Fibroblast of villous mesenchyme (primary cell): ENCODE measurements around the gene CAPN1. TPM values are rescaled to one million over a fixed set of nuclear protein-coding genes. Genes with fewer than 3 reads are reported as not detected.
"Not testable (repeated sequence)": the region's sequence is repeated elsewhere in the genome, so short reads cannot be mapped to it uniquely, and the experiment has no call there.

Source experiments
- DNase-seq: peaks from one replicate; pipeline ENCODE4 v3.0.0-alpha.2; 2010; ENCODE audit warnings: low read depth
- H3K4me3 ChIP-seq: 2 replicates; pipeline ENCODE4 v1.5.1; 2011; ENCODE audit warnings: low read depth, mild to moderate bottlenecking, low read length
- CTCF ChIP-seq: IDR thresholded peaks from 2 replicates; pipeline ENCODE4 v1.5.1; 2012; ENCODE audit warnings: low read depth, mild to moderate bottlenecking, low read length; ENCODE audit not compliant: insufficient read depth
- total RNA-seq: library from RNA; depleted of rRNA; stranded (reverse); fragments of >200 nt; gene quantifications from 2 replicates; pipeline ENCODE4 v1.2.3, GENCODE V29; 2012

The CAPN1 gene
- total RNA-seq, 1 donor = 123 TPM

- DNase-seq = no peak
- TF ChIP-seq CTCF = no peak
Measured at GRCh38 chr11:65172600-65172999, 9.1 kb upstream of the CAPN1 start.

GRCh38 chr11:65174571-65175010 lies 7.1 kb upstream of the CAPN1 start:
- peak; percentile 38 for DNase-seq

More at GRCh38 chr11:65172600-65172999, 9.1 kb upstream of the CAPN1 start:
- H3K4me3 ChIP-seq = no peak overlapping the region

GRCh38 chr11:65180877-65181568 lies 705 bp upstream of the CAPN1 start:
- peak; percentile 45 for TF ChIP-seq CTCF
- peak overlapping the region; percentile 71 for H3K4me3 ChIP-seq
- DNase-seq = peak; percentile 74

More at GRCh38 chr11:65174571-65175010, 7.1 kb upstream of the CAPN1 start:
- not testable (repeated sequence) for H3K4me3 ChIP-seq

- no peak for DNase-seq
- peak overlapping the region; percentile 71 for H3K4me3 ChIP-seq
- no peak for TF ChIP-seq CTCF
Measured at GRCh38 chr11:65182258-65183170, 786 bp downstream of the CAPN1 start.

GRCh38 chr11:65183201-65183891 lies 1.6 kb downstream of the CAPN1 start:
- DNase-seq = no peak
- peak overlapping the region; percentile 71 for H3K4me3 ChIP-seq

GRCh38 chr11:65184146-65184545 lies 2.4 kb downstream of the CAPN1 start:
- H3K4me3 ChIP-seq = no peak overlapping the region
- no peak for DNase-seq
- TF ChIP-seq CTCF = no peak

More at GRCh38 chr11:65183201-65183891, 1.6 kb downstream of the CAPN1 start:
- no peak for TF ChIP-seq CTCF
